Caco-2 (cell line): ENCODE measurements around the gene ADAMTSL1. TPM values are rescaled to one million over a fixed set of nuclear protein-coding genes. Genes with fewer than 3 reads are reported as not detected.

Experiments
- BruUV-seq: library from RNA; stranded (reverse); fragments of 400-500 nt; replicated peaks from 2 replicates; lab custom pipeline; 2021; lab: Mats Ljungman, UMichigan
- CTCF ChIA-PET: fragments of 300-600 bp; sonication (Branson Sonifier 250); formaldehyde crosslinking; loops from one replicate; lab custom pipeline; 2022; ENCODE audit warnings: antibody characterized with exemption; lab: Charles Lee
- POLR2A ChIA-PET: fragments of 300-600 bp; sonication (Branson Sonifier 250); formaldehyde crosslinking; loops from one replicate; lab custom pipeline; 2022; ENCODE audit warnings: antibody characterized with exemption; lab: Charles Lee
- DNase-seq, 2 experiments: peaks; one replicate each; pipeline versions ENCODE4 v3.0.0 to v3.0.0-alpha.2; 2020 to 2022
- H3K27me3 ChIP-seq: replicated peaks from 2 replicates; pipeline ENCODE4 v1.6.0; 2011; ENCODE audit warnings: low read length; ENCODE audit not compliant: control insufficient read depth, insufficient read depth
- H3K36me3 ChIP-seq: 2 replicates; pipeline ENCODE4 v1.5.1; 2011; ENCODE audit warnings: low read length; ENCODE audit not compliant: control insufficient read depth, insufficient read depth
- H3K4me1 ChIP-seq: fragments of 250-450 bp; sonication (Bioruptor Pico); 2 replicates; pipeline ENCODE4 v1.5.1; 2020; ENCODE audit warnings: mild to moderate bottlenecking
- H3K4me3 ChIP-seq: 2 replicates; pipeline ENCODE4 v1.5.1; 2011; ENCODE audit warnings: low read depth, mild to moderate bottlenecking, control low read depth, low read length
- H3K9me3 ChIP-seq: fragments of 250-450 bp; sonication (Bioruptor Pico); 2 replicates; pipeline ENCODE4 v1.5.1; 2020; ENCODE audit warnings: mild to moderate bottlenecking, moderate library complexity
- H3K27ac Mint-ChIP-seq: one replicate; pipeline ENCODE4 v1.8.0; 2022; ENCODE audit warnings: mixed read lengths; ENCODE audit not compliant: unreplicated experiment
- H3K27me3 Mint-ChIP-seq: one replicate; pipeline ENCODE4 v1.8.0; 2022; ENCODE audit warnings: mixed read lengths; ENCODE audit not compliant: insufficient read depth, unreplicated experiment
- H3K36me3 Mint-ChIP-seq: one replicate; pipeline ENCODE4 v1.8.0; 2022; ENCODE audit warnings: mild to moderate bottlenecking, mixed read lengths; ENCODE audit not compliant: insufficient read depth, unreplicated experiment
- H3K4me1 Mint-ChIP-seq: one replicate; pipeline ENCODE4 v1.8.0; 2022; ENCODE audit warnings: low read depth, mixed read lengths; ENCODE audit not compliant: unreplicated experiment
- H3K4me3 Mint-ChIP-seq: one replicate; pipeline ENCODE4 v1.8.0; 2022; ENCODE audit warnings: mild to moderate bottlenecking, moderate library complexity, mixed read lengths; ENCODE audit not compliant: unreplicated experiment
- H3K9me3 Mint-ChIP-seq: one replicate; pipeline ENCODE4 v1.8.0; 2022; ENCODE audit warnings: mixed read lengths; ENCODE audit not compliant: unreplicated experiment
- CTCF ChIP-seq, 2 experiments: fragments of 200-600 bp in 1 of 2; IDR thresholded peaks; 1 replicate in 1 of 2; 2 replicates in 1 of 2; pipeline versions ENCODE4 v1.5.1 to v1.8.0; 2011 to 2022; ENCODE audit warnings: antibody characterized with exemption in 1 of 2, control low read depth in 1 of 2, inconsistent platforms in 1 of 2, low read depth in 1 of 2, low read length in 1 of 2, mild to moderate bottlenecking in 1 of 2, moderate library complexity in 1 of 2; ENCODE audit not compliant: insufficient read depth in 1 of 2, severe bottlenecking in 1 of 2, unreplicated experiment in 1 of 2
- intact Hi-C: fragments of 100-400 bp; cut with micrococcal nuclease; formaldehyde crosslinking; loops from one replicate; pipeline ENCODE4 v1.10.0; 2022; ENCODE audit not compliant: unreplicated experiment
- total RNA-seq: library from RNA; stranded (reverse); gene quantifications from 2 replicates; pipeline ENCODE4 v1.2.3, GENCODE V29; 2022

ADAMTSL1 gene
- total RNA-seq, 1 experiment from 2014 or later: not detected

- Histone ChIP-seq H3K4me3 (no peak overlapping the region), H3K36me3 (no peaks in the 10 kb centered on the region), H3K4me1 (no peaks in the 10 kb centered on the region), H3K27me3 (no peaks in the 10 kb centered on the region), H3K9me3 (no peaks in the 10 kb centered on the region)
- no peaks in the 10 kb centered on the region for H3K4me1 Mint-ChIP-seq
- no peaks in the 10 kb centered on the region for H3K9me3 Mint-ChIP-seq
- ChIA-PET POLR2A (no interaction called here), CTCF (no interaction called here)
- H3K27me3 Mint-ChIP-seq: no peaks in the 10 kb centered on the region
- H3K36me3 Mint-ChIP-seq: no peaks in the 10 kb centered on the region
- no peak overlapping the region for H3K27ac Mint-ChIP-seq
- no peak for TF ChIP-seq CTCF (IDR thresholded peaks at IDR 0.05; ENCODE audit: insufficient read depth in 1 of 2, low read depth in 1 of 2, low read length in 1 of 2, severe bottlenecking in 1 of 2, unreplicated experiment in 1 of 2)
- no peak for DNase-seq
- intact Hi-C loops: no loop called here
- no TSS peak for BruUV-seq
- no peak overlapping the region for H3K4me3 Mint-ChIP-seq
These were observed 140.7 kb downstream of the ADAMTSL1 start for GRCh38 chr9:18614651-18615050.

GRCh38 chr9:18616976-18617375 is 143.0 kb downstream of the ADAMTSL1 start:
- H3K27me3 ChIP-seq: no peaks in the 10 kb centered on the region
- no peaks in the 10 kb centered on the region for H3K4me1 Mint-ChIP-seq
- no peak for DNase-seq
- H3K4me3 ChIP-seq: no peak overlapping the region
- peaks cover 3% of the 10 kb centered on the region for H3K27me3 Mint-ChIP-seq
- H3K9me3 ChIP-seq: no peaks in the 10 kb centered on the region
- H3K36me3 Mint-ChIP-seq: no peaks in the 10 kb centered on the region
- no peak overlapping the region for H3K27ac Mint-ChIP-seq
- H3K4me1 ChIP-seq: no peaks in the 10 kb centered on the region
- no peak overlapping the region for H3K4me3 Mint-ChIP-seq
- intact Hi-C loops: no loop called here
- H3K9me3 Mint-ChIP-seq: no peaks in the 10 kb centered on the region
- no peaks in the 10 kb centered on the region for H3K36me3 ChIP-seq
- no peak for TF ChIP-seq CTCF (IDR thresholded peaks at IDR 0.05; ENCODE audit: insufficient read depth in 1 of 2, low read depth in 1 of 2, low read length in 1 of 2, severe bottlenecking in 1 of 2, unreplicated experiment in 1 of 2)
- ChIA-PET POLR2A (no interaction called here), CTCF (no interaction called here)
- no TSS peak for BruUV-seq

DNA sequence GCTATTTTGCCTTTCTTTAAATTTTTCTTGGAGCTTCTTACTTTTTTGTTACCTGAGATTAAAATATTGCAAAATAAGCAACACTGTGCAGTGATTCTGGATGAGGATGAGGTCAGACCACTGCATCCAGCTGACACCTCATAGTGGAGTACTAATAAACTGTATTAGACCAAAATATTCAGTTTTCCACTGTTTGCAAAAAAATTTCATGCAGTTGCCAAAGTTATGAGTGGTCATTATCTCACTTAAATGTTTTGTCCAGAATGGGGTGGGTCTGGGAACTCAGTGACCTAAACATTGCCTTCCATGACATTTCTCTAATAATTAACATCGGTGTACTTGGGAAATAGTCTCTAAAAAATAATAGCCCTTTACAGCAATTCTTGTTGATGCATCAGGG is 143.8 kb downstream of the ADAMTSL1 start:
- no peak overlapping the region for H3K4me3 ChIP-seq
- intact Hi-C loops: no loop called here
- Mint-ChIP-seq H3K4me1 (no peaks in the 10 kb centered on the region), H3K36me3 (no peaks in the 10 kb centered on the region), H3K27me3 (peaks cover 8% of the 10 kb centered on the region), H3K4me3 (no peak overlapping the region), H3K27ac (no peak overlapping the region), H3K9me3 (no peaks in the 10 kb centered on the region)
- H3K27me3 ChIP-seq: no peaks in the 10 kb centered on the region
- no peaks in the 10 kb centered on the region for H3K9me3 ChIP-seq
- CTCF ChIA-PET: no interaction called here
- no peak for DNase-seq
- H3K36me3 ChIP-seq: no peaks in the 10 kb centered on the region
- no peaks in the 10 kb centered on the region for H3K4me1 ChIP-seq
- TF ChIP-seq CTCF (IDR thresholded peaks at IDR 0.05; ENCODE audit: insufficient read depth in 1 of 2, low read depth in 1 of 2, low read length in 1 of 2, severe bottlenecking in 1 of 2, unreplicated experiment in 1 of 2): no peak
- BruUV-seq: no TSS peak
- POLR2A ChIA-PET: no interaction called here
